ENCODE results near the gene AMER3. TPM values are rescaled to one million over a fixed set of nuclear protein-coding genes. Genes with fewer than 3 reads are reported as not detected.

The AMER3 gene
- total RNA-seq, 1 donor from 2014 or later = not detected

- TF ChIP-seq CTCF (IDR thresholded peaks at IDR 0.05) = no peak
- Mint-ChIP-seq H3K36me3 (ENCODE audit: low read depth) (no peaks in the 10 kb centered on the region), H3K9me3 (ENCODE audit: low read depth) (peaks cover 11% of the 10 kb centered on the region), H3K4me1 (ENCODE audit: low read depth) (no peaks in the 10 kb centered on the region), H3K4me3 (ENCODE audit: unreplicated experiment) (no peak overlapping the region), H3K27me3 (ENCODE audit: low read depth) (peaks cover 20% of the 10 kb centered on the region), H3K27ac (ENCODE audit: unreplicated experiment) (no peak overlapping the region)
- DNase-seq (ENCODE audit: low spot score) = no peak
Observed at GRCh38 chr2:130769343-130769907, 14.1 kb downstream of the AMER3 start.

- Mint-ChIP-seq H3K9me3 (ENCODE audit: low read depth) (peaks cover 11% of the 10 kb centered on the region), H3K36me3 (ENCODE audit: low read depth) (no peaks in the 10 kb centered on the region), H3K27me3 (ENCODE audit: low read depth) (peaks cover 5% of the 10 kb centered on the region), H3K4me3 (ENCODE audit: unreplicated experiment) (no peak overlapping the region), H3K27ac (ENCODE audit: unreplicated experiment) (no peak overlapping the region), H3K4me1 (ENCODE audit: low read depth) (no peaks in the 10 kb centered on the region)
- DNase-seq (ENCODE audit: low spot score) = no peak
- TF ChIP-seq CTCF (IDR thresholded peaks at IDR 0.05) = no peak
Observed at GRCh38 chr2:130776550-130776949, 21.2 kb downstream of the AMER3 start.

GRCh38 chr2:130778781-130779180 is 23.4 kb downstream of the AMER3 start:
- no peaks in the 10 kb centered on the region for H3K36me3 Mint-ChIP-seq (ENCODE audit: low read depth)
- no peak for DNase-seq (ENCODE audit: low spot score)
- H3K9me3 Mint-ChIP-seq (ENCODE audit: low read depth) = peaks cover 2% of the 10 kb centered on the region
- no peak overlapping the region for H3K4me3 Mint-ChIP-seq (ENCODE audit: unreplicated experiment)
- H3K27me3 Mint-ChIP-seq (ENCODE audit: low read depth) = peaks cover 6% of the 10 kb centered on the region
- no peak for TF ChIP-seq CTCF (IDR thresholded peaks at IDR 0.05)
- no peaks in the 10 kb centered on the region for H3K4me1 Mint-ChIP-seq (ENCODE audit: low read depth)
- H3K27ac Mint-ChIP-seq (ENCODE audit: unreplicated experiment) = no peak overlapping the region

GRCh38 chr2:130785466-130786055 is 30.2 kb downstream of the AMER3 start:
- Mint-ChIP-seq H3K4me3 (ENCODE audit: unreplicated experiment) (no peak overlapping the region), H3K36me3 (ENCODE audit: low read depth) (no peaks in the 10 kb centered on the region), H3K4me1 (ENCODE audit: low read depth) (no peaks in the 10 kb centered on the region), H3K27ac (ENCODE audit: unreplicated experiment) (no peak overlapping the region), H3K27me3 (ENCODE audit: low read depth) (peaks cover 19% of the 10 kb centered on the region), H3K9me3 (ENCODE audit: low read depth) (peaks cover 2% of the 10 kb centered on the region)
- no peak for DNase-seq (ENCODE audit: low spot score)
- TF ChIP-seq CTCF (IDR thresholded peaks at IDR 0.05) = no peak

GRCh38 chr2:130786076-130786475 is 30.7 kb downstream of the AMER3 start:
- no peak for TF ChIP-seq CTCF (IDR thresholded peaks at IDR 0.05)
- no peak for DNase-seq (ENCODE audit: low spot score)
- Mint-ChIP-seq H3K27ac (ENCODE audit: unreplicated experiment) (no peak overlapping the region), H3K4me1 (ENCODE audit: low read depth) (no peaks in the 10 kb centered on the region), H3K27me3 (ENCODE audit: low read depth) (peaks cover 19% of the 10 kb centered on the region), H3K36me3 (ENCODE audit: low read depth) (no peaks in the 10 kb centered on the region), H3K4me3 (ENCODE audit: unreplicated experiment) (no peak overlapping the region), H3K9me3 (ENCODE audit: low read depth) (peaks cover 2% of the 10 kb centered on the region)

Measured in chondrocyte (in vitro differentiated cells).